Tibial nerve (tissue), 4 donors: Measurements from ENCODE around the gene TP63. TPM values are rescaled to one million over a fixed set of nuclear protein-coding genes. Genes with fewer than 3 reads are reported as not detected.

Source experiments
- DNase-seq, 2 donors: peaks; one replicate each; pipeline ENCODE4 v3.0.0-alpha.2; 2019; ENCODE audit warnings: low spot score in 2 of 2
- H3K27ac ChIP-seq, 4 donors: fragments of 200-600 bp; sonication (generic) in 3 of 4; one replicate each; pipeline ENCODE4 v1.5.1; 2017 to 2019; ENCODE audit warnings: mild to moderate bottlenecking in 1 of 4
- H3K27me3 ChIP-seq, 2 donors: fragments of 200-600 bp; sonication (generic) in 1 of 2; one replicate each; pipeline versions ENCODE4 v1.5.1 to v1.6.0; 2017 to 2019
- H3K36me3 ChIP-seq, 3 donors: fragments of 200-600 bp; sonication (generic); one replicate each; pipeline ENCODE4 v1.5.1; 2018 to 2019
- H3K4me1 ChIP-seq, 4 donors: fragments of 200-600 bp; sonication (generic) in 3 of 4; one replicate each; pipeline ENCODE4 v1.5.1; 2017 to 2019
- H3K4me3 ChIP-seq, 4 donors: fragments of 200-600 bp; sonication (generic) in 3 of 4; one replicate each; pipeline ENCODE4 v1.5.1; 2017 to 2019; ENCODE audit warnings: mild to moderate bottlenecking in 1 of 4, moderate library complexity in 1 of 4
- H3K9me3 ChIP-seq, 4 donors: fragments of 200-600 bp; sonication (generic) in 3 of 4; one replicate each; pipeline ENCODE4 v1.5.1; 2017 to 2019
- EP300 ChIP-seq, 2 donors: sonication (generic); formaldehyde crosslinking; IDR thresholded peaks; one replicate each; pipeline ENCODE4 v1.6.1; 2017; ENCODE audit warnings: antibody characterized with exemption in 2 of 2, mild to moderate bottlenecking in 1 of 2
- POLR2A ChIP-seq, 2 donors: fragments of 450-650 bp; IDR thresholded peaks; one replicate each; pipeline ENCODE4 v1.6.1; 2017; ENCODE audit warnings: antibody characterized with exemption in 2 of 2, mild to moderate bottlenecking in 2 of 2, moderate library complexity in 2 of 2
- WGBS, 2 donors: methylation state at CpG; one replicate each; pipeline ENCODE4 v1.1.5; 2018; 5-methylcytosine and 5-hydroxymethylcytosine counted together
- total RNA-seq, 4 donors: library from RNA; depleted of rRNA; stranded (reverse); fragments of >200 nt; gene quantifications; one replicate each; pipeline ENCODE4 v1.1.0, GENCODE V29; 2016
- TF ChIP-seq, protein P1 (sequence below), 5 experiments: fragments of 200-600 bp in 3 of 5; fragments of 450-650 bp in 2 of 5; sonication (generic) in 3 of 5; IDR thresholded peaks; one replicate each; pipeline ENCODE4 v1.5.1; 2016 to 2019; ENCODE audit warnings: antibody characterized with exemption in 5 of 5, mild to moderate bottlenecking in 3 of 5, moderate library complexity in 2 of 5

Gene TP63
- total RNA-seq, 4 donors from 2014 or later = 1.7 to 7.5 (median 4.2) TPM; not detected in 1

DNA sequence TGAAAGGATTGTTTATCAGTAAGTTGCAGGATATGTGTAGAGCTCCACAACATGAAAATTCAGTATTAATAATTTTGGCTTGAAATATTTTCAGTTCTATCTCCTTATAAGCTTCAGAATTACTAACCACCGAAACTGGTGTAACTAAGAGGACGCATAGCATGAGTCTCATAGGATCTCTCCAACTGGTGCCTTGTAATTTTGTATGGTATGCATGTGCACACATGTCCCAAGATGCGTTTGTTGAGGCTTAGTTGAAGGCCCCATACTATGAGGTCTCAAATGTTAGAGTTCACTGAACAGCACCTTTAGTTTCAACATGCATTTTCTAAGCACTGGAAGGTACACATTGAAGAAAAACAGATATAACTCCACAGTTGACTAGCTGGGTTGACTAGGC, 195.4 kb downstream of the TP63 start:
- Histone ChIP-seq H3K36me3 (no peaks in the 10 kb centered on the region), H3K9me3 (no peaks in the 10 kb centered on the region), H3K27me3 (no peaks in the 10 kb centered on the region), H3K27ac (no peak overlapping the region), H3K4me3 (no peak overlapping the region), H3K4me1 (no peaks in the 10 kb centered on the region)
- no peak for TF ChIP-seq EP300 (IDR thresholded peaks at IDR 0.05)
- no peak for TF ChIP-seq POLR2A (IDR thresholded peaks at IDR 0.05)
- TF ChIP-seq, protein P1, sequence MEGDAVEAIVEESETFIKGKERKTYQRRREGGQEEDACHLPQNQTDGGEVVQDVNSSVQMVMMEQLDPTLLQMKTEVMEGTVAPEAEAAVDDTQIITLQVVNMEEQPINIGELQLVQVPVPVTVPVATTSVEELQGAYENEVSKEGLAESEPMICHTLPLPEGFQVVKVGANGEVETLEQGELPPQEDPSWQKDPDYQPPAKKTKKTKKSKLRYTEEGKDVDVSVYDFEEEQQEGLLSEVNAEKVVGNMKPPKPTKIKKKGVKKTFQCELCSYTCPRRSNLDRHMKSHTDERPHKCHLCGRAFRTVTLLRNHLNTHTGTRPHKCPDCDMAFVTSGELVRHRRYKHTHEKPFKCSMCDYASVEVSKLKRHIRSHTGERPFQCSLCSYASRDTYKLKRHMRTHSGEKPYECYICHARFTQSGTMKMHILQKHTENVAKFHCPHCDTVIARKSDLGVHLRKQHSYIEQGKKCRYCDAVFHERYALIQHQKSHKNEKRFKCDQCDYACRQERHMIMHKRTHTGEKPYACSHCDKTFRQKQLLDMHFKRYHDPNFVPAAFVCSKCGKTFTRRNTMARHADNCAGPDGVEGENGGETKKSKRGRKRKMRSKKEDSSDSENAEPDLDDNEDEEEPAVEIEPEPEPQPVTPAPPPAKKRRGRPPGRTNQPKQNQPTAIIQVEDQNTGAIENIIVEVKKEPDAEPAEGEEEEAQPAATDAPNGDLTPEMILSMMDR (IDR thresholded peaks at IDR 0.05) = no peak
- no peak for DNase-seq
- 93% methylated on average over 3 of the region's 3 CpGs for WGBS, 2 donors

DNA sequence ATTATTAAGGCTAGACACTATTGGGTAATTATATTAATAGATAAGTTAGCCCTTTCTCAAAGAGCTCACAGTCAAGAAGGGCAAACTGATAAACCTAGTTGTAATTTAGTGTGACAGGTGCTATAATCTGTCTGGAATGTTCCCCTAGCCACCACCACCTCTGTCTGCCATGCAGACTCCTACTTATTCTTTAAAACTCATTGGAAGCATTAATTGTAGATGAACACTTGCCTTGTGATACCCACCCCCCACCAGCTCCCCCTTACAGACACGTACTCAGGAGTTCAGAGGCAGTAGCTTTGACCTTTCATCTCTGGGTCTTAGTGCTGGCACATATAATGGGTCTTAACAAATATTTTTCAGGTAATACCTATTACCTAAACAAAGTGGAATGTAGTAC, 195.9 kb downstream of the TP63 start:
- WGBS, 2 donors = 88 to 89% methylated on average over 1 of the region's 1 CpG
- Histone ChIP-seq H3K27me3 (no peaks in the 10 kb centered on the region), H3K27ac (no peak overlapping the region), H3K4me3 (no peak overlapping the region), H3K9me3 (no peaks in the 10 kb centered on the region), H3K4me1 (no peaks in the 10 kb centered on the region), H3K36me3 (no peaks in the 10 kb centered on the region)
- no peak for TF ChIP-seq POLR2A (IDR thresholded peaks at IDR 0.05)
- TF ChIP-seq EP300 (IDR thresholded peaks at IDR 0.05) = no peak
- TF ChIP-seq, protein P1 (IDR thresholded peaks at IDR 0.05) = no peak
- no peak for DNase-seq

DNA sequence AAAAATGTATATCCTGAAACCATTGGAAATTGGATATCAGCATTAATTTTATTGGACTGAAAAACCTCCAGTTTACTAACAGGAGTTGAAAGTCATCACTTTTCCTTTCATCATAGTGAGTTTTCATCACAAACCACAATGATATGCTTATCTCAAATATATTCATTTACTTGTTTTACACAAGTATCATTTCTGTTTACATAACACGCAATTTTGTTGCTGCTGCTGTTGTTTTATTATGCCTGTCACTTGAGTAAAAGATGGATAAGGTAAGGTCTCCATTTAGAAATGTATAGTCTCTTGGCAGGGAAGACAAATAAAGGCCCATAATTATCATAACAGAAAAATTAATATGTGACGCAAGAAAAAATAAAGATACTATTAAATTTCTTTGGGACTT, 199.2 kb downstream of the TP63 start:
- no peaks in the 10 kb centered on the region for H3K36me3 ChIP-seq
- no peaks in the 10 kb centered on the region for H3K9me3 ChIP-seq
- TF ChIP-seq, protein P1 (IDR thresholded peaks at IDR 0.05) = no peak
- DNase-seq = no peak
- H3K27me3 ChIP-seq = no peaks in the 10 kb centered on the region
- H3K4me1 ChIP-seq = no peaks in the 10 kb centered on the region
- no peak overlapping the region for H3K27ac ChIP-seq
- WGBS, 2 donors = 97 to 99% methylated on average over 2 of the region's 2 CpGs
- no peak overlapping the region for H3K4me3 ChIP-seq

DNA sequence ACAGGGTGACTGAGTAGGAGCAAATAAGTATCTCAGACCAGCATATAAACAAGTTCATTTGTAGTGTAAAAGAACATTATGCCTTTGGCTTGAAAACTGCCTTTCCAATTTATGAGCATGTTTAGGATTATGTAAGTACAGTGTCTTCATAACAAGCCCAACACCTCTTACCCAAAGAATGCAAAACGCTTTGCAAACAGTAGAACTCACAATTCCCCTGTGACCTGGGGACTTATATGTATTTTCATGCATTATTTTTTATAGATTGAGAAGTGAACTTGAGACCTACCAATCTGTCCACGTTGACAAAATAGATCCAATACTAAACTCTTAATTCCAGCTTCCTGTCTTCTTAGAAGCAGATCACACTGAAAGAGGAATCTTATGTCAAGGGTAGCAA, 202.1 kb downstream of the TP63 start:
- 58 to 74% methylated on average over 2 of the region's 2 CpGs for WGBS, 2 donors
- H3K4me1 ChIP-seq = no peaks in the 10 kb centered on the region
- H3K4me3 ChIP-seq = no peak overlapping the region
- H3K27ac ChIP-seq = no peak overlapping the region
- no peaks in the 10 kb centered on the region for H3K9me3 ChIP-seq
- H3K36me3 ChIP-seq = no peaks in the 10 kb centered on the region
- H3K27me3 ChIP-seq = no peaks in the 10 kb centered on the region
- DNase-seq = no peak
- TF ChIP-seq, protein P1 (IDR thresholded peaks at IDR 0.05) = no peak
- no peak for TF ChIP-seq EP300 (IDR thresholded peaks at IDR 0.05)
- TF ChIP-seq POLR2A (IDR thresholded peaks at IDR 0.05) = no peak

DNA sequence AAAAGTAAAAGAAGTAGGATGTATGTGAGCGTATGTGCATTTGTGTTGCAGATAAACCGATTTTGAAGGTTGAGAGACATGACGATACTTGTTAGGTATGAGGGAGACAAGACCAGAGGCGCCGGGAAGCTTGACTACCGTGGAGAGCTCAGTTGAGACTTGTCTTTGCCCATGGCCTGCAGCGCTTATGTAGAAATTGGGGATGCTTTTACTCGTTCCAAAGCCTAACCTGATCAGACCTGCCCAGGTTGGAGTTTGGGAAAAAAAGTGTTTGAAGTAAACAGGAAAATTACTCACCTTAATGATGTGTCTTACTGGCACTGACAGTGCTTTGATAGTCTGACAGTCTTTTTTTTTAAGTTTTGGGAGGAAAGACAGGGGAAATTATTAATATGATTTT, 202.8 kb downstream of the TP63 start:
- DNase-seq = no peak
- Histone ChIP-seq H3K4me1 (no peaks in the 10 kb centered on the region), H3K27ac (no peak overlapping the region), H3K36me3 (no peaks in the 10 kb centered on the region), H3K9me3 (no peaks in the 10 kb centered on the region), H3K4me3 (no peak overlapping the region), H3K27me3 (no peaks in the 10 kb centered on the region)
- 89 to 90% methylated on average over 8 of the region's 8 CpGs for WGBS, 2 donors
- TF ChIP-seq POLR2A (IDR thresholded peaks at IDR 0.05) (no peak), EP300 (IDR thresholded peaks at IDR 0.05) (no peak)
- TF ChIP-seq, protein P1 (IDR thresholded peaks at IDR 0.05) = no peak
